Endodermal cell (in vitro differentiated cells): ENCODE data around the gene ITGB1BP1. TPM values are rescaled to one million over a fixed set of nuclear protein-coding genes. Genes with fewer than 3 reads are reported as not detected.

Source experiments
- DNase-seq: peaks from one replicate; pipeline ENCODE4 v3.0.0-alpha.2; 2017
- H3K27ac ChIP-seq: 2 replicates; pipeline ENCODE4 v1.5.1; 2013; ENCODE audit warnings: mild to moderate bottlenecking, low read depth, low read length, moderate library complexity
- H3K27me3 ChIP-seq: 2 replicates; pipeline ENCODE4 v1.6.1; 2013; ENCODE audit warnings: mild to moderate bottlenecking, low read length, moderate library complexity; ENCODE audit not compliant: insufficient read depth, control insufficient read depth, poor library complexity, severe bottlenecking
- H3K36me3 ChIP-seq: 2 replicates; pipeline ENCODE4 v1.7.0; 2013; ENCODE audit warnings: mild to moderate bottlenecking, low read length, moderate library complexity; ENCODE audit not compliant: control insufficient read depth, insufficient read depth
- H3K4me1 ChIP-seq: one replicate; pipeline ENCODE4 v1.7.0; 2013; ENCODE audit warnings: low read length; ENCODE audit not compliant: control insufficient read depth, insufficient read depth
- H3K4me3 ChIP-seq: 2 replicates; pipeline ENCODE4 v1.5.1; 2013; ENCODE audit warnings: mild to moderate bottlenecking, low read length, moderate library complexity
- H3K9ac ChIP-seq: 2 replicates; pipeline ENCODE4 v1.6.1; 2013; ENCODE audit warnings: mild to moderate bottlenecking, low read length, moderate library complexity; ENCODE audit not compliant: poor library complexity, severe bottlenecking; ENCODE audit errors: extremely low read depth
- H3K9me3 ChIP-seq: 2 replicates; pipeline ENCODE4 v1.6.1; 2013; ENCODE audit warnings: mild to moderate bottlenecking, low read length, moderate library complexity; ENCODE audit not compliant: control insufficient read depth
- H3K27ac Mint-ChIP-seq: 2 replicates; pipeline ENCODE4 v1.8.0; 2020; ENCODE audit warnings: mixed read lengths
- H3K27me3 Mint-ChIP-seq: 2 replicates; pipeline ENCODE4 v1.8.0; 2021; ENCODE audit warnings: mild to moderate bottlenecking, mixed read lengths; ENCODE audit not compliant: insufficient read depth
- H3K36me3 Mint-ChIP-seq: 2 replicates; pipeline ENCODE4 v1.8.0; 2020; ENCODE audit warnings: low read depth, mixed read lengths
- H3K4me1 Mint-ChIP-seq: 2 replicates; pipeline ENCODE4 v1.8.0; 2020; ENCODE audit warnings: mixed read lengths
- H3K4me3 Mint-ChIP-seq: 2 replicates; pipeline ENCODE4 v1.8.0; 2020; ENCODE audit warnings: mild to moderate bottlenecking, moderate library complexity, mixed read lengths
- H3K9me3 Mint-ChIP-seq: 2 replicates; pipeline ENCODE4 v1.8.0; 2020; ENCODE audit warnings: mild to moderate bottlenecking, mixed read lengths
- CTCF ChIP-seq: fragments of 200-600 bp; sonication (generic); conservative IDR thresholded peaks from 2 replicates; pipeline ENCODE4 v1.5.0; 2021; ENCODE audit warnings: antibody characterized with exemption, mild to moderate bottlenecking
- WGBS, 2 experiments: methylation state at CpG; one replicate each; pipeline versions ENCODE4 v1.1.5 to v1.1.7; 2013; ENCODE audit warnings: missing lambda C conversion rate in 2 of 2, mixed read lengths in 1 of 2; ENCODE audit not compliant: insufficient coverage in 1 of 2, insufficient read length in 1 of 2; 5-methylcytosine and 5-hydroxymethylcytosine counted together
- total RNA-seq, 2 donors: library from RNA; stranded (reverse); fragmentation: NEBNext Ultra II Directional in 1 of 2; extraction: Animal tissue kit (Norgen Biotek cat#: 25700) in 1 of 2; gene quantifications; 2 replicates in 1 of 2; 3 replicates in 1 of 2; pipeline ENCODE4 v1.2.1, GENCODE V29; 2021

Gene ITGB1BP1
- total RNA-seq, 2 donors from 2014 or later = 34.9 to 58.9 TPM

GRCh38 chr2:9463698-9464034, 40.3 kb upstream of the ITGB1BP1 start:
- Histone ChIP-seq H3K27ac (peak overlapping the region; percentile 36), H3K36me3 (peaks cover 62% of the 10 kb centered on the region), H3K9ac (no peak overlapping the region), H3K4me1 (no peaks in the 10 kb centered on the region), H3K4me3 (no peak overlapping the region), H3K27me3 (no peaks in the 10 kb centered on the region), H3K9me3 (no peaks in the 10 kb centered on the region)
- Mint-ChIP-seq H3K4me3 (no peak overlapping the region), H3K27me3 (no peaks in the 10 kb centered on the region), H3K9me3 (no peaks in the 10 kb centered on the region), H3K36me3 (peaks cover 40% of the 10 kb centered on the region), H3K27ac (no peak overlapping the region), H3K4me1 (peaks cover 10% of the 10 kb centered on the region)
- TF ChIP-seq CTCF = no peak
- WGBS, 2 experiments = 81 to 86% methylated on average over 7 of the region's 7 CpGs
- no peak for DNase-seq

DNA sequence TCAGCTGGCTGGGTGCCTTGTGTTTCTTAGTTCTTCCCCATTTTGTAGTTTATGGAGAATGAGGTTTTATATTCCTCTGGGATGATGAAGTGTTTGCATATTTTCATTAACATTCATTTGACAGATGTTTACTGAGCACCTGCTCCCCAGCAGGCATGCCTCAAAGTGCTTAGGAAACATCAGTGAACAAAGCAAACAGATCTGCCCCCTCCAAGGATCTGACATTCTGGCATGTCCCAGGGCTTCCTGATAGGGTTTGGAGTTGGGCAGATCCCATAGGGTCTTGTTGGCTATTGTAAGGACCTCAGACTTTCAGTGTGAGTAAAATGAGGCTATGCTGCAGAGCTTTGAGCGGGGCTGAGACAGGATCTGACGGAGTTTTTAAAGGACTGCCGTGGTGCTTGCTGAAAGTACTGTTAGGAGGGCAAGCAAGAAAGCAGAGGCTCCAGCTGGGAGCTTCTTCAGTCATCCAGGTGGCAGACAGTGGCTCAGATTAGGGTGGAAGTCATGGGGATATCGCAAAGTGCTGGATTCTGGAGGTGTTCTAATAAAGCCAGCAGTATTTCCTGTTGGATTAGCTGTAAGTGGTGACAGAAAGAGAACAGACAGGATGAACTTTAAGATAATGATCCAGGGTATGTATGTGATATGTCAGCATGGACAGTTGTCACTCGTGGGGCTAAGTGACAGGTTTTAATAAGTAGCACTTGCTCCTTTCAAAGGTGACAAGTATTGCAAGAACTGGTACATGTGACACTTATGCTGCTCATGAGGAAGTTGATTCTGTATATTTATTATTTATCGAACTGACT, 39.8 kb upstream of the ITGB1BP1 start:
- peaks cover 65% of the 10 kb centered on the region for H3K36me3 ChIP-seq
- no peaks in the 10 kb centered on the region for H3K4me1 ChIP-seq
- peaks cover 42% of the 10 kb centered on the region for H3K36me3 Mint-ChIP-seq
- no peak overlapping the region for H3K9ac ChIP-seq
- peak; percentile 58 for DNase-seq
- H3K4me3 Mint-ChIP-seq = no peak overlapping the region
- WGBS, 2 experiments = 92 to 97% methylated on average over 6 of the region's 6 CpGs
- H3K4me1 Mint-ChIP-seq = peaks cover 10% of the 10 kb centered on the region
- H3K27ac Mint-ChIP-seq = peak overlapping the region; percentile 84
- peak overlapping the region; percentile 33 for H3K27ac ChIP-seq
- no peaks in the 10 kb centered on the region for H3K9me3 ChIP-seq
- H3K27me3 Mint-ChIP-seq = no peaks in the 10 kb centered on the region
- H3K27me3 ChIP-seq = no peaks in the 10 kb centered on the region
- H3K4me3 ChIP-seq = no peak overlapping the region
- H3K9me3 Mint-ChIP-seq = no peaks in the 10 kb centered on the region
- TF ChIP-seq CTCF = no peak

DNA sequence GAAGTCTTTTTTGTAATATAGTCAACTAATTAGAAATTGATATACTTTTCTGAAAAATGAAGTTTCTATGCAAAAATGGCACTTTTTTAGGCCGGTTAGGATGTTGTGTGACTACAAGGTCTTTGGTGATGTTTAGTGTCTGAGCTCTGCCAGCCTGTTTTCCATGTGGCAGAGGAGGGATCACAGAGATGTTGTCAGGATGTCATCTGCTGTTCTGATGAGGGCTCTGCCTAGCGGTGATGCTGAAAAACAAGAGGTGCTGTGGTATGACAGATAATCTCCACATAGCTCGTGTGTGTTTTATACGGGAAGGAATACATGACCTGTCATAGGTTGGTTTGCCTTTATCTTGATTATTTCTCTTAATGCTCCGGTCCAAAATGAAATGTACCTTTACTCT, 39.0 kb upstream of the ITGB1BP1 start:
- H3K9me3 ChIP-seq = no peaks in the 10 kb centered on the region
- TF ChIP-seq CTCF = no peak
- no peak overlapping the region for H3K4me3 Mint-ChIP-seq
- no peaks in the 10 kb centered on the region for H3K4me1 ChIP-seq
- H3K4me3 ChIP-seq = no peak overlapping the region
- H3K27me3 ChIP-seq = no peaks in the 10 kb centered on the region
- H3K27ac Mint-ChIP-seq = no peak overlapping the region
- no peaks in the 10 kb centered on the region for H3K9me3 Mint-ChIP-seq
- DNase-seq = no peak
- H3K27ac ChIP-seq = no peak overlapping the region
- H3K4me1 Mint-ChIP-seq = peaks cover 10% of the 10 kb centered on the region
- no peak overlapping the region for H3K9ac ChIP-seq
- H3K36me3 Mint-ChIP-seq = peaks cover 43% of the 10 kb centered on the region
- 92 to 98% methylated on average over 4 to 5 of the region's 5 CpGs for WGBS, 2 experiments
- H3K27me3 Mint-ChIP-seq = no peaks in the 10 kb centered on the region
- peaks cover 68% of the 10 kb centered on the region for H3K36me3 ChIP-seq
